H9 (cell line): ENCODE measurements around the gene MMP24OS. TPM values are rescaled to one million over a fixed set of nuclear protein-coding genes. Genes with fewer than 3 reads are reported as not detected.

Source experiments
- DNase-seq: peaks from one replicate; pipeline ENCODE4 v3.0.0-alpha.2; 2017
- H2AFZ ChIP-seq: one replicate; pipeline ENCODE4 v1.6.1; 2013; ENCODE audit warnings: mild to moderate bottlenecking, low read length, control low read depth, moderate library complexity
- H2AK5ac ChIP-seq: 2 replicates; pipeline ENCODE4 v1.6.1; 2013; ENCODE audit warnings: low read length, control low read depth, mixed read lengths; ENCODE audit not compliant: insufficient read length
- H2BK120ac ChIP-seq: one replicate; pipeline ENCODE4 v1.6.1; 2013; ENCODE audit warnings: low read depth, mild to moderate bottlenecking, low read length, control low read depth, inconsistent platforms; ENCODE audit not compliant: poor library complexity, severe bottlenecking
- H2BK12ac ChIP-seq: 2 replicates; pipeline ENCODE4 v1.6.1; 2013; ENCODE audit warnings: low read length, control low read depth, mixed read lengths, low read depth; ENCODE audit not compliant: insufficient read length
- H2BK15ac ChIP-seq: 2 replicates; pipeline ENCODE4 v1.6.1; 2013; ENCODE audit warnings: low read depth, low read length, control low read depth
- H2BK20ac ChIP-seq: one replicate; pipeline ENCODE4 v1.6.1; 2013; ENCODE audit warnings: low read depth, mild to moderate bottlenecking, low read length, control low read depth, inconsistent platforms; ENCODE audit not compliant: poor library complexity, severe bottlenecking
- H2BK5ac ChIP-seq: 2 replicates; pipeline ENCODE4 v1.6.1; 2013; ENCODE audit warnings: low read length, control low read depth, mixed read lengths; ENCODE audit not compliant: insufficient read length
- H3K14ac ChIP-seq: 2 replicates; pipeline ENCODE4 v1.6.1; 2013; ENCODE audit warnings: low read length, control low read depth; ENCODE audit not compliant: insufficient read depth
- H3K18ac ChIP-seq: 2 replicates; pipeline ENCODE4 v1.6.1; 2013; ENCODE audit warnings: low read depth, mild to moderate bottlenecking, mixed read lengths, low read length, control low read depth; ENCODE audit not compliant: insufficient read length
- H3K23ac ChIP-seq: 2 replicates; pipeline ENCODE4 v1.6.1; 2013; ENCODE audit warnings: low read length, control low read depth, mixed read lengths, low read depth; ENCODE audit not compliant: insufficient read length
- H3K23me2 ChIP-seq: 2 replicates; pipeline ENCODE4 v1.6.1; 2013; ENCODE audit warnings: low read depth, mild to moderate bottlenecking, mixed read lengths, low read length, control low read depth; ENCODE audit not compliant: insufficient read length, poor library complexity, severe bottlenecking
- H3K27ac ChIP-seq: 2 replicates; pipeline ENCODE4 v1.5.1; 2013; ENCODE audit warnings: low read length, control low read depth, mixed read lengths, low read depth; ENCODE audit not compliant: insufficient read length
- H3K27me3 ChIP-seq: 2 replicates; pipeline ENCODE4 v1.6.1; 2013; ENCODE audit warnings: low read length, control low read depth, inconsistent platforms; ENCODE audit not compliant: insufficient read depth
- H3K4ac ChIP-seq: 2 replicates; pipeline ENCODE4 v1.6.1; 2013; ENCODE audit warnings: low read depth, mild to moderate bottlenecking, control low read depth, inconsistent platforms, low read length, moderate library complexity
- H3K4me1 ChIP-seq: 2 replicates; pipeline ENCODE4 v1.6.1; 2013; ENCODE audit warnings: low read length, control low read depth, inconsistent platforms; ENCODE audit not compliant: insufficient read depth
- H3K4me2 ChIP-seq: 2 replicates; pipeline ENCODE4 v1.6.1; 2013; ENCODE audit warnings: low read length, control low read depth, mixed read lengths; ENCODE audit not compliant: insufficient read length, insufficient read depth
- H3K56ac ChIP-seq: 2 replicates; pipeline ENCODE4 v1.6.1; 2013; ENCODE audit warnings: low read depth, mild to moderate bottlenecking, mixed read lengths, low read length, control low read depth; ENCODE audit not compliant: insufficient read length
- H3K79me1 ChIP-seq: 2 replicates; pipeline ENCODE4 v1.6.1; 2013; ENCODE audit warnings: low read depth, mild to moderate bottlenecking, moderate library complexity, low read length, control low read depth, inconsistent platforms; ENCODE audit not compliant: insufficient read depth, poor library complexity, severe bottlenecking
- H3K79me2 ChIP-seq: 2 replicates; pipeline ENCODE4 v1.6.1; 2013; ENCODE audit warnings: low read length, control low read depth, inconsistent platforms; ENCODE audit not compliant: insufficient read depth
- H3K9ac ChIP-seq: 2 replicates; pipeline ENCODE4 v1.6.1; 2013; ENCODE audit warnings: low read length, control low read depth, mixed read lengths; ENCODE audit not compliant: insufficient read length; ENCODE audit errors: extremely low read depth
- H3K9me3 ChIP-seq: one replicate; pipeline ENCODE4 v1.6.1; 2013; ENCODE audit warnings: low read depth, low read length, inconsistent platforms; ENCODE audit not compliant: control insufficient read depth
- H3T11ph ChIP-seq: one replicate; pipeline ENCODE4 v1.6.1; 2013; ENCODE audit warnings: mild to moderate bottlenecking, low read length, control low read depth, inconsistent platforms
- H4K20me1 ChIP-seq: one replicate; pipeline ENCODE4 v1.6.1; 2013; ENCODE audit not compliant: control insufficient read depth, insufficient read length, insufficient read depth
- H4K5ac ChIP-seq: 2 replicates; pipeline ENCODE4 v1.6.1; 2013; ENCODE audit warnings: low read depth, mild to moderate bottlenecking, mixed read lengths, low read length, control low read depth; ENCODE audit not compliant: insufficient read length
- H4K8ac ChIP-seq: replicated peaks from 2 replicates; pipeline ENCODE4 v1.6.1; 2013; ENCODE audit warnings: low read length, control low read depth, mixed read lengths, low read depth; ENCODE audit not compliant: insufficient read length
- H4K91ac ChIP-seq: 2 replicates; pipeline ENCODE4 v1.6.1; 2013; ENCODE audit warnings: low read depth, mild to moderate bottlenecking, moderate library complexity, mixed read lengths, low read length, control low read depth; ENCODE audit not compliant: insufficient read length
- H3K27ac Mint-ChIP-seq, 3 experiments: 2 replicates in 2 of 3; 3 replicates in 1 of 3; pipeline ENCODE4 v1.8.0; 2020 to 2021; ENCODE audit warnings: mixed read lengths in 3 of 3, mild to moderate bottlenecking in 1 of 3, moderate library complexity in 1 of 3
- H3K27me3 Mint-ChIP-seq: 2 replicates; pipeline ENCODE4 v1.8.0; 2021; ENCODE audit warnings: low read depth, mild to moderate bottlenecking, moderate library complexity, mixed read lengths
- H3K36me3 Mint-ChIP-seq, 3 experiments: 2 replicates in 2 of 3; 3 replicates in 1 of 3; pipeline ENCODE4 v1.8.0; 2020 to 2021; ENCODE audit warnings: low read depth in 3 of 3, mixed read lengths in 3 of 3; ENCODE audit not compliant: insufficient read depth in 1 of 3
- H3K4me1 Mint-ChIP-seq, 2 experiments: 2 replicates each; pipeline ENCODE4 v1.8.0; 2020; ENCODE audit warnings: mixed read lengths in 2 of 2
- H3K4me3 Mint-ChIP-seq, 2 experiments: 2 replicates in 1 of 2; 3 replicates in 1 of 2; pipeline ENCODE4 v1.8.0; 2020 to 2021; ENCODE audit warnings: mild to moderate bottlenecking in 2 of 2, mixed read lengths in 2 of 2, moderate library complexity in 1 of 2
- H3K9me3 Mint-ChIP-seq, 2 experiments: 2 replicates in 1 of 2; 3 replicates in 1 of 2; pipeline ENCODE4 v1.8.0; 2020; ENCODE audit warnings: mild to moderate bottlenecking in 2 of 2, mixed read lengths in 2 of 2, moderate library complexity in 1 of 2
- WGBS: extraction: QIAGEN DNeasy Blood & Tissue Kit; methylation state at CpG from one replicate; pipeline ENCODE4 v1.1.7; 2013; ENCODE audit warnings: missing lambda C conversion rate, low lambda C conversion rate, mixed read lengths; ENCODE audit not compliant: insufficient read length; ENCODE audit errors: extremely low coverage; 5-methylcytosine and 5-hydroxymethylcytosine counted together
- total RNA-seq: library from RNA; stranded (reverse); gene quantifications from 2 replicates; pipeline ENCODE4 v1.2.1, GENCODE V29; 2021
- TF ChIP-seq, protein P1 (sequence below): fragments of 200-600 bp; sonication (generic); conservative IDR thresholded peaks from 3 replicates; pipeline ENCODE4 v1.8.0; 2021; ENCODE audit warnings: antibody characterized with exemption, mild to moderate bottlenecking

Gene MMP24OS
- total RNA-seq, 1 experiment from 2014 or later = 43.8 TPM

DNA sequence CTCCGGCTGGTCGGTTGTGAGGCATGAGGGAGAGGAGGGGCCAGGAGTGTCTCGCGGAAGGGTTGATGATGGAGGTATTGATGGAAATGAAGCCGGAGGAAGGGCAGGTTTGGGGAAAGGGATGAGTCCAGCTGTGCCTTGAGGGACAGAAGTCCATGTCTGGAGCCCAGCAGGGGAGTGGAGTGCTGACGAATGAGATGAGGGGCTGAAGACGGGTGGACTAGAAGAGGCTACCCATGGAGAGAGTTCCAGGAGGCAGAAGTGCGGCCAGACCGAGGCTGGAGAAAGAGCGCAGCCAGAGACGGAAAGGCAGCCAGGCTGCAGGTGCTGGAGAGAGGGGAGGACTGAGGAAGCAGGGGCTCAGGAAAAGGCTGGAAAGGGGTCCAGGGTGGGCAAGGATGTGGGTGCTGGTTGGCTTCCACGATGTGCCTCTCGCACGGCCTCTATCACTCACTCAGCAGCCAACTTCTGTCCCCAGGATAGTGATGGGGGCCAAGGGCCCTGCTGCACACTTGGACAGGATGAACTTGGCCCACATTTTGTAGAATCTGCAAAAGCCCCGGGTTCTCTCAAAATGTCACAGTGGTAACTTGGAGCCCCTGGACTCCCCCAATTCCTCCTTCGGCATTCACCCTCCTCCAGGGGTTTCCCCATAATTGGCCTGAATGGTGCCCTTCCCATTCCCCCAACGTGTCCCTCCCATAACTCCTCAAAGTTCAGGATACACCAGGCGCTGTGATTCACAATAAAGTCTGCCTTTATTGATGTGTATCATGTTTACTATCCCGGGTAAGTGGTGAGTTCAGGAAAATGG is 7.3 kb upstream of the MMP24OS start:
- H2BK120ac ChIP-seq = no peak overlapping the region
- no peak overlapping the region for H4K91ac ChIP-seq
- H3K79me2 ChIP-seq = peaks cover 11% of the 10 kb centered on the region
- no peak overlapping the region for H2AK5ac ChIP-seq
- H2BK15ac ChIP-seq = no peak overlapping the region
- H2BK5ac ChIP-seq = no peak overlapping the region
- Mint-ChIP-seq H3K36me3 (peaks cover 7 to 32% (median 31%) of the 10 kb centered on the region in 3 experiments), H3K27ac (peak overlapping the region; percentile 29 to 91 (median 87)), H3K27me3 (peaks cover 6% of the 10 kb centered on the region), H3K9me3 (no peaks in the 10 kb centered on the region), H3K4me3 (peak overlapping the region; percentile 88 to 96), H3K4me1 (peaks cover 18 to 20% of the 10 kb centered on the region in 2 experiments)
- no peak overlapping the region for H2BK12ac ChIP-seq
- H4K20me1 ChIP-seq = no peaks in the 10 kb centered on the region
- H3K18ac ChIP-seq = no peak overlapping the region
- no peak overlapping the region for H3K27ac ChIP-seq
- peak overlapping the region; percentile 44 for H3K9ac ChIP-seq
- no peak overlapping the region for H4K5ac ChIP-seq
- no peak for DNase-seq
- no peak overlapping the region for H3K56ac ChIP-seq
- peaks cover 4% of the 10 kb centered on the region for H3K23me2 ChIP-seq
- H3K4me2 ChIP-seq = peak overlapping the region; percentile 93
- peaks cover 7% of the 10 kb centered on the region for H3K4me1 ChIP-seq
- peak overlapping the region; percentile 53 for H2AFZ ChIP-seq
- H3T11ph ChIP-seq = no peak overlapping the region
- WGBS = no CpG with 5 or more reads among the region's 19 CpGs
- no peak overlapping the region for H4K8ac ChIP-seq
- no peak overlapping the region for H2BK20ac ChIP-seq
- no peak overlapping the region for H3K23ac ChIP-seq
- no peaks in the 10 kb centered on the region for H3K79me1 ChIP-seq
- no peak overlapping the region for H3K4ac ChIP-seq
- H3K14ac ChIP-seq = no peak overlapping the region; the same call in 1 of the 2 replicates
- H3K9me3 ChIP-seq = no peaks in the 10 kb centered on the region
- TF ChIP-seq, protein P1, sequence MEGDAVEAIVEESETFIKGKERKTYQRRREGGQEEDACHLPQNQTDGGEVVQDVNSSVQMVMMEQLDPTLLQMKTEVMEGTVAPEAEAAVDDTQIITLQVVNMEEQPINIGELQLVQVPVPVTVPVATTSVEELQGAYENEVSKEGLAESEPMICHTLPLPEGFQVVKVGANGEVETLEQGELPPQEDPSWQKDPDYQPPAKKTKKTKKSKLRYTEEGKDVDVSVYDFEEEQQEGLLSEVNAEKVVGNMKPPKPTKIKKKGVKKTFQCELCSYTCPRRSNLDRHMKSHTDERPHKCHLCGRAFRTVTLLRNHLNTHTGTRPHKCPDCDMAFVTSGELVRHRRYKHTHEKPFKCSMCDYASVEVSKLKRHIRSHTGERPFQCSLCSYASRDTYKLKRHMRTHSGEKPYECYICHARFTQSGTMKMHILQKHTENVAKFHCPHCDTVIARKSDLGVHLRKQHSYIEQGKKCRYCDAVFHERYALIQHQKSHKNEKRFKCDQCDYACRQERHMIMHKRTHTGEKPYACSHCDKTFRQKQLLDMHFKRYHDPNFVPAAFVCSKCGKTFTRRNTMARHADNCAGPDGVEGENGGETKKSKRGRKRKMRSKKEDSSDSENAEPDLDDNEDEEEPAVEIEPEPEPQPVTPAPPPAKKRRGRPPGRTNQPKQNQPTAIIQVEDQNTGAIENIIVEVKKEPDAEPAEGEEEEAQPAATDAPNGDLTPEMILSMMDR = no peak
- no peaks in the 10 kb centered on the region for H3K27me3 ChIP-seq
